Stimulated activated CD8-positive, alpha-beta memory T cell treated with anti-CD3 and anti-CD28 coated beads, Interleukin-12 subunit alpha, Interleukin-12 subunit beta, amount 100 ng/mL, for 4 hours (primary cell): ENCODE results near the gene SLC18A2.
"Not testable (repeated sequence)": the region's sequence is repeated elsewhere in the genome, so short reads cannot be mapped to it uniquely, and the experiment has no call there.

Experiments used
- DNase-seq: peaks from one replicate; pipeline ENCODE4 v3.0.0-alpha.2; 2020; ENCODE audit warnings: low read depth

SLC18A2 gene

DNA sequence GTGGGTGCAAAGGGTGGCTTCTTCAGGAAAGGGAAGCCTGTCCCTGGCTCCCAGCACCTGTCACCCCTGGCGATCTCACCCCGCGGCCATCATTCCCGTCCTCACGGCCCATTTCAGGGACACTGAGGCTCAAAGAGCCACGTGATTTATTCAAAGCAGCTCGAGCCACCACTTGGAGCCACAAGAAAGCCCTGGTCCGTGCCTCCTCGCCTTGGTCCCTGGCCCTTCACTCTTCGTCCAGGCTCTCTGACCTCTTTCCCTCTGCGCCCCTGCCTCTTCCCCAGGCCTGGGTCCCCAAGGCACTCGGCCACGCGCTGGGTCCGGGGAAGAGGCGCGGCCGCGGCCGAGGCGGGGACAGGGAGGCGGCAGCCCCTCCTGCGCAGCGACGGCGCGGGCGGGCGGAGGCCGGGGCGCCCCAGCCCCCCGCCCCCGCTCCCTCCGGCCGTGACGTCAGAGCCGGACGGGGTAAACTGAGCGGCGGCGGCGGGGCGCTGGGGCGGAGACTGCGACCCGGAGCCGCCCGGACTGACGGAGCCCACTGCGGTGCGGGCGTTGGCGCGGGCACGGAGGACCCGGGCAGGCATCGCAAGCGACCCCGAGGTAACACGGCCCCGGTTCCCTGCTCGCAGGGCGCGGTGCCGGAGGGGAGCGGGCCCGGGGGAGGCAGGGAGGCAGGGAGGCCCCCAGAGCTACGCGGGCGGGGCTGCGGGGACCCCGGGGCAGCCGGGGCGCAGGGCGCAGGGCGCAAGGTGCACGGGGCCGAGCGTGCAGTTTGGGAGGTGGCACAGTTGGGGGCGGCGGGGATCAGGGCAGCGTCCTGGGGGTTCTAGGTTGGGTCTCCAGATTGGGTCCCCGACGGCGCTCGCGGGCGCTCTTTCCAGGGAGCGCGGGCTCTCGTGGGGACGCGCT, at the start of gene SLC18A2:
Gene SLC18A2 (plus strand): TSS at position 494 of the 909 bp plus-strand sequence. CDS start 580 bp downstream, outside the sequence.
- no peak for DNase-seq

DNA sequence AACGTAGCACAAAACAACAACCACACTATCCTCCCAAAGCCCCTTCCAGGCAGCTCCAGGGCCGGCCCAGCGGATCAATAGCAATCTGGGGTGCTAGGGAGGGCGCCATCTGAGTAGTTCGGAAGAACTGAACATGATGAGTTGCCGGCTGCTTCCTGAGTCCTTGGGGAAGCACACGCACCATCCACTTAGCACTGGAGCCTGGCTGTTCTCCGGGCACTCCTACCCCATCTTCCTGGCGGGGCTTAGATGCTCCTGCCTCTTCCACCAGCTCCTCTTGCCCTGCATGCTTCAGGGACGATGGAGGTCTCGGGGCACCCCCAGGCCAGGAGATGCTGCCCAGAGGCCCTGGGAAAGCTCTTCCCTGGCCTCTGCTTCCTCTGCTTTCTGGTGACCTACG, 43.7 kb upstream of the SLC18A2 start, which contains the start of gene KCNK18:
Gene KCNK18 (plus strand): TSS at position 301 of the 400 bp plus-strand sequence. CDS start 0 bp downstream, at position 301.
- no peak for DNase-seq

DNA sequence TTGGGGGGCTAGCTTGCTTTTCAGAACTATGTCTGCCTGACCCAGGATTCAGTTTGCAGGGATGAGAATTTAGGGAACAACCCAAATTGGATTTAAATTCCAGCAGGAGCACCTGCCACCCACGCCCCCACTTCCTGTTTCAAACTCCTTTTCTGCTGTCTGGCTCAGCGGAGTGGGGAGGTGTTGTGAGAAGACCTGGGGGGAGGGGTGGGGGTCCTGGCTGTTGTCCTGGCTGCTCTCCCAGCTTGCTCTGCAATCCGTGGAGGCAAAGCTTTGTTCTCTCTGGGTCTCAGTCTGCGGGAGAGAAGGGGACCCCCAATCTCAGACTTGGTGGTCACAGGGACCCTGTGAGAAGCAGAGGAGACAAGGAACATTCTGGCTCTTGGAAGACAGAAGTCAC, 42.8 kb upstream of the SLC18A2 start:
- DNase-seq: no peak

DNA sequence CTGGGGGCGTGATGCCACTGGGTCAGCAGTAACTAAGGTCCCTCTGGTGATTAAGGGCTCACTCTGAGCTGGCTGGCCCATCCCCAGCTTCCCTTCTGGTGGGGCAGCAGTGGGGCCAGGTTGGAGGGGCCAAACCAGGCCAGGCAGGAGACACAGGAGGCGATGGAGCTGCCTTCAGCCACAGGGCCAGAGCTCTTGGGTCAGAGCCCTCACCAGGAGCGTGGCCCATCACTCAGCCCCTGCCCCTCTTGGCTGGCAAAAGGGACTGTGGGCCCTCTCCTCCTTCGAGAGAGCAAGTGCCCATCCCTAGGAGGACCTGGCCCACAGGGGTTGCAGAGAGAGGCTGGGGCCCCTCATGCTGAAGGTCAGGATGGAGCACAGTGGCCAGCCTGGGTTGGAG, 39.1 kb upstream of the SLC18A2 start:
- DNase-seq: no peak

DNA sequence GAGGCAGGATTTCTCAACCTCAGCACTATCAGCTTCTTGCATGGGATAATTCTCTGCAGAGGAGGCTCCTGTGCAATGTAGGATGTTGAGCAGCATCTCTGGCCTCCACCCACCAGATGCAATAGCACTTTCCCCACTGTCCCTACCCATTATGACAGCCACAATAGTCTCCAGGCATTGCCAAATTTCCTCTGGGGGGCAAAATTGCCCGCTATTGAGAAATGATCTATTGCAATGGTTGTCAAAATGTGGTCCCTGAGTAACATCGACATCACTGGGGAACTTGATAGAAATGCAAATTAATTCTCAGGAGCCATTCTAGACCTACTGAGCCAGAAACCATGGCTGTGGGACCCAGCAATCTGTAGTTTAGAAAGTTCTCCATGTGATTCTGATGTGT, 36.6 kb upstream of the SLC18A2 start:
- DNase-seq: no peak

DNA sequence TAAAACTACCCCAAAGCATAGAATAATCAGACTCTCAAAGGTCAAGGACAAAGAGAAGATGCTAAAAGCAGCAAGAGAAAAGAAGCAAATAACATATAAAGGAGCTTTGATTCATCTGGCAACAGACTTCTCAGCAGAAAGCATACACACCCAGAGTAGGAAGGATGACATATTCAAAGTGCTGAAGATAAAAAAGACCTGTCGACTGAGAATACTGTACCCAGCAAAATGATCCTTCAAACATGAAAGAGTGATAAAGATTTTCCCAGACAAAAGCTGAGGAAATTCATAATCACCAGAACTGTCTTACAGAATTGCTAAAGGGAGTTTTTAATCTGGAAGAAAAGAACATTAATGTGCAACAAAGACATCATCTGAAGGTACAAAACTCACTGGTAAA, 28.7 kb upstream of the SLC18A2 start:
- DNase-seq: no peak

DNA sequence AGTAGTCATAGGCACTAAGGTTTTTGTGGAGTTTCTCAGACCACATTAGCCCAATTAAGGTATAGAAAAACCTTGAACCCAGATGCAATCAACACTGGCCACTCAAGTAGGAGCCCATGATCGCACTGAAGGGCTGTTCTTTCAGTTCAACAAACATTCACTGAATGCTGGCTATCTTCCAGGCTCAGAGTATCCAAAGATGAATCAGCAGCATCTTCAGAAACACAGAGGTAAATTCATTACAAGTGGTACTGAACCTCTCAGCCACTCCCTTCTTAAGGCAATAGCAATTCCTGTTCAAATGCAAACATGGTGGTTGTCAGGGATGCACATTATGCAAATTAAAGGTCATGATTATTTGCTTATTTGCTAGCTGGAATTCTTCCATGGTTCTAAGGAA, 26.5 kb upstream of the SLC18A2 start:
- DNase-seq: no peak

DNA sequence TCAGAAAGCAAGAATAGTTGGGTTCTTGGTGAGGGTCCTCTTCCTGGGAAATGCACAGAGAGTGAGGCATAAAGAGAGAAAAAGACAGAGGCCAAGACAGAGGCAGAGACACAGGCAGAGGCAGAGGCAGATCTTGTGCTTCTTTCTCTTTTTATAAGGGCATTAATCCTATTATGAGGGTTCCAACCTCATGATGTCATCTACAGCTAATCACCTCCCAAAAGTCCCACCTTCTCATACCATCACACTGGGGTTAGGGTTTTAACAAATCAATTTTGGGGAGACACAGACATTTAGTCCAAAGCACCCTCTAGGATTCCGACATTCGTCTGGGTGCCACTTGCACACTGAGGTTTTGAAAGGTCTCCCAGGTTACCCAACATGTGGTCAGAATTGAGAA, 25.8 kb upstream of the SLC18A2 start:
- no peak for DNase-seq

DNA sequence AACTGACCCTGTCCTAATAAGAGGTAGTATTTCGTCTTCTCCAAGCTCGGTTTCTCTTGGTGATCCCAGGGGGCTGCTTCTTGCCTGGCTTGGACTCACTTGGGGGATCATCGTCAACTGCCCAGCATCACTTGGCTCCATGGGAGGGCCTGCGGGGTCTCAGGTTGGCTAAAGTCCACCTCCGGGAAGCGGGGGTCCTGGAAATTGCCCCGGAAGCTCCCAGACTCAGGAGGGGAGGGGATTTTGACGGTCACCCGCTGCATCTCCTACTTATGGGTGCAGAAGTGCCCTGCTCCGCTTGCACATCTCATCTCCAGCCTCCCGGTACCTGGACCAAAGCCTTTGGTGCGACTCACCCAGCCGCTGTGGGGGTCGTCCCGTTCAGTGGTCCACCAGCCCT, 24.9 kb upstream of the SLC18A2 start:
- DNase-seq: no peak

DNA sequence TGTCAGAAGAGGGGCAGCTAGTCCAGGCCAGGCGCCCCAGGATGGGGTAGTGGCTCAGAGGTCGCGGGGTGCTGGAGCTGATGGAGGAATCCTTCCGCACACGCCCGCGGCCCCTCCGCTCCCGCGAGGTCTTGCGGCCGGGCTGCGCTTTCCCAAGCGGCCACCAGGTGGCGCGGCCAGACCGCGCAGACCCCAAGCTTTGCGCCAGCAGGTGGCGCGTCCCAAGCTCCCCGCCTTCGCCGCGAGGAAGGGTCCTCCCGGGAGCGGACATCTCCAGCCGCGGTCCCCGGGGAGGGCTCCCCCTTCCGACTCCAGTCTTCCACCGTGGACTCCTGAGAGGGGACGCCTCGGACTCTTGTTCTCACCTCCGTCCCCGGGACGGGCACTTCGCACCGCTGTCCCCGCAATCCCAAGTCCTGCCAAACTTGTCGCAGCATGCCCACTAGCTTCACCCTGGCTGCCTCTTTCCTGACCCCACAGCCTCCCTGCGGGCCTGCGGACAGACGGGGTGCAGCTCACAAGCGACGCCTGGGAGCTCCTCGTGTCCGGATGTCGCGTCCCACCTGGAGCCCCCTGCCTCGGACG, 24.2 kb upstream of the SLC18A2 start:
- DNase-seq: peak; percentile 49

DNA sequence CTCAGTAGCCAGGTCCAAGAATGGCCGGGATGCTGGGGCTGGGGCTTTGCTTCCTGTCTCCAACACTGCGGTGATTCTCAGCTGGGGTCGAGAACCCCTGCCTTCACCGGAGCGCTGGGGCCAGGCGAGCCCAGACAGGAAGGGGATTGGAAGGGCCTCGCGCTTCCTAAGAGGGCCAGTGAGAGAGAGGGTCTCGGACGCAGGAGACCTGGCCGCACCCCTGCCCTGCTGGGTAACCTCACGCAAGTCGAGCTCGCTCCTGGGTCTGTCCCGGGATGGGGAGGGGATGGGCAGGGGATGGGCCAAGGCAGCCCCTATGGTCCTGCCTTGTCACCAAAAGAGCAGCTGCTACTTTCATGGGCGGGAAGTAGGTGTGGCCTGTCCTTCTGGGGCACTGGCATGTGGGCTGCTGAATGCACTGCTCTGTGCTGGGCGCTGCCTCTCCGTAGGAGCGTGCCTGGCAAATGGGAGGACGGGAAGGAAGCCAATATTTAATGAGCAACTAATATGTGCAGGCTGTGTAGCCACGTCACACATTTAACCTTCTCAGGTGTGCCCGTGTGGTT, 23.6 kb upstream of the SLC18A2 start:
- no peak for DNase-seq

DNA sequence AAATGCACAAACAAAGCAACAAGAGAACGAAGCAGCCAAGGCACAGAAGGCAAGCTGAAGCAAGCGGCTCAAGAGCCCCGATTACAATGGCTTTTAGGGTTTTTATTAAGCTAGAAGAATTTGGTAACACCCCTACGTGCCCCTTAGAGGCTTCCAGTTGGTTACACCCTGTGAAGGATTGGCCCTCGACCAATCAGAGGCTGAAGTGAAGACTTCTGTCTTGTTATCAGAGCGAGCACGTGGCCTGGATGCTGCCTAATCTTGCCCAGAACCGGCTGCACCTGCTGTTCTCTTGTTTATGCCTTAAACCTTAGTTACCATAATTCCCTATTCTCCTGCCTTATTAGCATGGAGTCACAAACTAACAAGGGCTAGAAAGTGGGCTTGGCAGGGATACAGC, 22.3 kb upstream of the SLC18A2 start:
- DNase-seq: no peak

DNA sequence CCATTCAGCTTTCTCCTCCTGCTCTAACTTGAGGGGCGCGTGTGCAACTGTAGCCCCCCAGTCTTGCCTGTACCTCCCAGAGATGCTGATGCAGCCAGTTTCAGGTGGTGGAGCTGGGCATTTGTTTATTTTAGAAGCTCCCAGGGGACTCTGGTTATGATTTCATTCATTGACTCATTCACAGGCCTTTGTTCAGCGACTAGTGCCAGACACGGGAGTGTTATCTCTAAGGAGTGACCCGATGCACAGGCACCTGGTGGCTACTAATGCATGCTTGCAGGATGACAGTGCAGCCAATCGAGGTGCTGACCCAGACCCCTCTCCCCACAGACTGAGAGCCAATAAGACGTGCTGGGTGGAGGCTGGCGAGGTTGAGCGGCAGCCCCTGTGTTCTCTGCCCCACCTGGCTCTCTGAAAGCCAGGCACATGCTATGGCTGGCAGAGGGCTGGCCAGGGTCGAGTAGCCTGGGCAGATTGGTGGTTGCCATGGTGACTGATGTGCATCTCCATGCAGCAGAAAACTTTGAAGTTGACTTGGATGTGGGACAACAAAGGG, 19.7 kb upstream of the SLC18A2 start:
- DNase-seq: no peak

DNA sequence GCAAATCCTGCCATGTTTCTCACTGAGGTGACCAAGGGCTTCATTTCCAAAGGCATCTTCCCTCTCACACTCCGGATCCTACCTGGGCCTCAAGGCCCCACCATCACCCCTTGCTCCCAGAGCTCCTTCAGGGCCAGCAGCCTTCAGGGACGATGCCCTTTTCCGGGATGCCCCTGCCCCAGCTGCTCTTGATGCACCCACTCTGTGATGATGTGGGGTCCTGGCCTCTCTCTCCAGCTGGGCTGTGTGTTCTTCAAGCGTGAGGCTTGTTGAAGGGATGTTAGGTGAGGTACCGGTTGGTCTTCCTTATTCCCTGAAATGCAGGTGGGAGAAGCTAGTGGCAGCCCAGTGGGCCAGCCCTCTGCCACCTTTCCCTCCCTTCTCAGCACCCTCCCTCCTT, 18.4 kb upstream of the SLC18A2 start:
- no peak for DNase-seq

DNA sequence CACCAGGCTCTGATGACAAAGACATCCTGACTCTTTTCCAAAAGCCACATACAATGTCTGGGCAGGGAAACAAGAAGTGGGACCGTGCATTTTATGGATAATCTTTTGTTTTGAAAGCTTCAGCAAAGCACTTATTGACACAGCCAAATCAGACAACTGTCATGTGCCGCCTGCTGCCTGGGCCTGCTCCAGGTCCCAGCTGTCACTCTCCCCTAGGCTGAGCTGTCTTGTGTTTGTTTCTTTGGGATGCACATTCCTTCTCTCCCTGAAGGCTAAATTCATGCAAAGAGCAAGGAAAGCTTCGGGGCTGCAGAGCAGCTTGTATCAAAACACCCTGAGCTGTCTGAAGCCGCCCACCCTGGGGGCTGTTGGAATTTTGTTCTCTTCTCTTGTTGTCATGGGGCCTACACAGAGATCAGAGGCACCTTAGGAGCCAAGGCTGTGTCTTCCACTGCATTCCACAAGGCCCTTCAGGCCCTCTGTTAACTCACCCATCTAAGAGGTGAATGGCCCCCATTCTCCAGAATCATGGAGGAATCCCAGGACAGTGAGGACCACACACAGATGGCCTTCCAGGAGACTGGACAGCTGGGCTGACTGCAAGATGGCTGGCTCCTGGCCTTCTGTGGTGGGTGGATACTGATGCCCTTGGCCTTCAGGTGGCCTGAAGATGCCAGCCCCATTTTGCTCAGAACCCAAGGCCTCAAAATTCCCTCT, 17.8 kb upstream of the SLC18A2 start:
- DNase-seq: no peak

DNA sequence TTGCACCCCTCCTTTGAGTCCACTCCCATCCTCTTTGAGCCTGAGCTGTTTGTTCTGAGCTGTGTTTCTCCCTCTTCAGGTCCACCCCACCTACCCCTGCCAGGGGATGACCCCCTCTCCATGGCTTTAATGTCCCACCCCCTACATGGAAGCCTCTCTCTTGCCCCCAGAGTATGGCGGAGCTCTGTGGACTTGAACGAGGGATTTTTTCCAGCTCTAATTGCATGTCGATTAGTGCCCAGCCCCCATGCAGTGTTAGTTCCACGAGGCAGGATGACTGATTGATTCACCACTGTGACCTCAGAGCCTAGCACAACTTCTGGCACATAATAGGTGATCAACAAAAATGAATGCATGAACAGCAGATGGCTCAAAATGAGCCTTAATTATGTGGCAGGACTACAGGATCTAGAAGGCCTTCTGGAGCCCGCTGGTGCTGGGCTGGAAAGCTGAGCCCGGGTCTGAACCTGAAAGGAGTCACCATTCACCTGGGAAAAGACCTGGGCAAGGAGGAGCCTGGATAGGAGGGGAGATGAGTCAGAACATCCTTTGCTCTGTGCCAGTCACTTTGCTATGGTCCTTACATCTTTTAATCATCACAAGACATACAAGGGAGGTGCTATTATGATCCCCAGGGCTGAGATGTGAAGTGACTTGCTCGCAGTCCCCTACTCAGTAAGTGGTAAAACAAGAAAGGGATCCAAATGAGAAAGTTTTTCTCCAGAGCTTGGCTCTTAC, 17.1 kb upstream of the SLC18A2 start:
- no peak for DNase-seq

DNA sequence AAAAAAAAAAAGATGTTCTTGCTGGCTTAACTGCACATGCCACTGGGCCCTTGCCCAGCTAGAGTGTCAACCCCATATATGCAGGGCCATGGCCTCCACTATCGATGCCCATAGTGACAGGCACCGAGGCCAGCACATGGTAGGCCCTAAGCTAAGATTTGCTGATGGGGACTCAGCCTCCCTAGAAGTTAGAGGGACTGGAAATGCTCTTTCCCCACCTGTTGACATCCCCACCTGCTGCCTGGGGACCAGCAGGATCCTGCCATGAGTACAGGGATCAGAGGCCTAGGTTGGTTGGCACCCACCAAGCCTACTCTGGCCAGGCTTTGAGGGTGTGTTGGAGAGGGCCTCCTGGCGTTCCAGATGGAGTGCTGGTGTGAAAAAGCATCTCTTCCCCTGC, 16.0 kb upstream of the SLC18A2 start:
- no peak for DNase-seq

DNA sequence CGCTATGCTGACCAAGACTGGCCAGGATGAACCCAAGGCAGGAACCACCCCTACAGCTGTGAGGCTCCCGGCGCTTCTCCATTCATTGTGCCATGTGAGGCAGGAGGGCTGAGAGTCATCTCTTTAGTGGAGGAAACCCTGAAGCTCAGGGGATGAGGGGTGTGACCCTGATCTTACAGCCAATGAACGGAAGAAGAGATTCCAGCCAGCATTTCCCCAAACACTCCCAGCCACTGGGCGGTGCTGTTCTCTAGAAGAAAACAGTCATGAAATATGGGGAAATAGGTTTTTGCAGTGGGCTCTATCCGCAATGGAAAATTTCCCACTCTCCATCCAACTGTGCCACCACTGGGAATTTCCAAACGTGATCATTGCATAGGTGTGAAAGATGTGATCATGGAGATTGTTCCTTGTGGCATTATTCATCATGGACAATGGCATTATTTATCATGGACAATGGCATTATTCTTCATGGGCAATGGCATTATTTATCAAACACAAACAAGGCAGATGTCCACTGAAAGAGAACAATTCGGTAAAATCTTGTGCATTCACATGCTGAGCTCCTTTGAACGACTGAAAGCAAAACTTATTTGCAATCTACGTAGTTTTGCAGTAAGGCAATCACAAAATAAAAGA, 14.0 kb upstream of the SLC18A2 start:
- DNase-seq: no peak

DNA sequence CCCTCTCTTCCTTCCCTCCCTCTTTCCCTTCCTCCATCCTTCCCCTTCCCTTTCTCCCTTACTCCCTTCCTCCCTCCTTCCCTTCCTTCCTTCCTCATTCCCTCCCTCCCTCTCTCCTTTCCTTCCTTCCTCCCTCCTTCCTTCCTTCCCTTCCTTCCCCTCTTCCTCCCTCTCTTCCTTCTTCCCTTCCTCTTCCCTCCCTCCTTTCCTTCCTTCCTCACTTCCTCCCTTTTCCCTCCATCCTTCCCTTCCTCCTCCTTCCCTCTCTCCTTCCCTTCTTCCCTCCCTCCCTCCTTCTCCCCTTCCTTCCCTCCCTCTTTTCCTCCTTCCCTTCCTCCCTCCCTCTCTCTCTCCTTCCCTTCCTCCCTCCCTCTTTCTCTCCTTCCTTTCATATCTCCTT, 12.7 kb upstream of the SLC18A2 start:
- DNase-seq: no peak

DNA sequence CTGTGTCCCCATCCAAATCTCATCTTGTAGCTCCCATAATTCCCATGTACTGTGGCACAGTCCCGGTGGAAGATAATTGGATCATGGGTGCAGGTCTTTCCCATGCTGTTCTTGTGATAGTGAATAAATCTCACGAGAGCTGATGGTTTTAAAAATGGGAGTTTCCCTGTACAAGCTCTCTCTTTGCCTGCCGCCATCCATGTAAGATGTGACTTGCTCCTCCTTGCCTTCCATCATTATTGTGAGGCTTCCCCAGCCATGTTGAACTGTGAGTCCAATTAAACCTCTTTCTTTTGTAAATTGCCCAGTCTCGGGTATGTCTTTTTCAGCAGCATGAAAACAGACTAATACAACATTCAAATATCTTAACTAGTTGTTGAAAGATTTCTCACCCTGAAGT, 10.8 kb upstream of the SLC18A2 start:
- not testable (repeated sequence) for DNase-seq

DNA sequence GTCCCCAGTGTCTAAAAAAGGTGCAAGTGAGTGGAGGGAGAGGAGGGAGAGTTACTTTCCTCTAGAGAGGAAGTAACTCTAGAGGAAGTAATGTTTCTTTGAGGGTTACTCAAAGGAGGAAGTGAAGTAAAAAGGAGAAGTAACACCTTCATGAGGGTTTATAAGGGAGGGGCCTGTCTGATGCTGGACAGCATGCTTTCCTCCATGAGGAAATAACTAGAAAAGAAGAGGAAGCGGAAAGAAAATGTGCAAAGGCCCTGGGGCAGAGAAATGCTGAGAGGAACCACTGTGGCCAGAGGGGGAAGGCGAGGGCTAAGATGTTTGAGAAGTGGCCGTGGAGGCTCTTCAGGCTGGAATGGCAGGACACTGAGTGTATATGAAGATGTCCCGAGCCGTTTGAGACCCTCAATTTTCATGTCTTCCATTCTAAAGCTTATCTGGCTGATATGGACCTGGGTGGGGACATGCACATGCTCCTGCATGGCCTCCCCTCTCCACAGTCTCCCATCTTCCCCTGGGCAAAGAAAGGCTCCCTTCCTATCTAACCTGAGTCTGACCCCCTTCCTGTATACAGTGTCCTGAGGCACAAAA, 3.4 kb upstream of the SLC18A2 start:
- no peak for DNase-seq
